K562 treated with DMSO at 1 percent for 48 hours (cell line): ENCODE data around the gene SLC25A24. TPM values are rescaled to one million over a fixed set of nuclear protein-coding genes. Genes with fewer than 3 reads are reported as not detected.

ENCODE experiments used
- total RNA-seq: library from RNA; unstranded; fragments of 300-600 nt; gene quantifications from 2 replicates; pipeline ENCODE4 v1.2.3, GENCODE V29; 2022; ENCODE audit warnings: low replicate concordance; ENCODE audit errors: extremely low read depth

SLC25A24 gene
- not detected in 2 replicates for total RNA-seq

GRCh38 chr1:108199781-108200686, at the start of gene SLC25A24:
Gene SLC25A24, minus strand, starts transcription at chr1:108200343. Its CDS starts 205 bp downstream, at chr1:108200138.

GRCh38 chr1:108243976-108244375, 43.8 kb upstream of the SLC25A24 start, which contains the start of gene NBPF4:
Gene NBPF4, minus strand, starts transcription at chr1:108244076. Its CDS starts 315 bp downstream, at chr1:108243761.

Other genes starting within 250 kb of the SLC25A24 start
- not detected in 2 replicates for gene VAV3, start 235.2 kb downstream of the SLC25A24 start, total RNA-seq
- not detected in 2 replicates for gene NBPF4, start 43.7 kb upstream of the SLC25A24 start, total RNA-seq
- not detected in 2 replicates for gene NBPF6, start 250.0 kb upstream of the SLC25A24 start, total RNA-seq